SK-N-SH (cell line): ENCODE data around the gene RETSAT. TPM values are rescaled to one million over a fixed set of nuclear protein-coding genes. Genes with fewer than 3 reads are reported as not detected.

Experiments used
- polyA plus RNA-seq, 3 experiments: library from polyadenylated mRNA; depleted of rRNA; stranded (reverse); fragments of >200 nt; gene quantifications; 2 replicates each; pipeline ENCODE4 v1.2.3, GENCODE V29; 2012
- small RNA-seq, 7 experiments: library from RNA; depleted of rRNA; stranded (forward); fragments of <200 nt; gene quantifications; one replicate each; pipeline ENCODE3, GENCODE V24; 2012

RETSAT gene
- polyA plus RNA-seq, 1 of the 3 experiments (the other 2 are of a cell fraction), result 28.0 TPM

Small RNA genes lying within 50 kb of the gene (small RNA-seq; reads per million reads assigned to genes)
- 0 reads per million in 7 experiments for gene AC062037.1
- 0 reads per million in 7 experiments for gene AC062037.2
- 0 reads per million in 7 experiments for gene RF00019
- gene RN7SL113P, result 0 reads per million in 7 experiments

Other genes starting within 250 kb of the RETSAT start
- 1.6 and 3.7 TPM in 2 replicates for gene TCF7L1, start 221.1 kb downstream of the RETSAT start, polyA plus RNA-seq (2012; rRNA removed)
- 138 and 140 TPM in 2 replicates for gene TGOLN2, start 26.5 kb downstream of the RETSAT start, polyA plus RNA-seq (2012; rRNA removed)
- gene ELMOD3, start 241 bp upstream of the RETSAT start, polyA plus RNA-seq (2012; rRNA removed), result 15.4 and 25.1 TPM in 2 replicates
- gene CAPG, start 55.8 kb upstream of the RETSAT start, polyA plus RNA-seq (2012; rRNA removed), result 1.2 and 1.3 TPM in 2 replicates
- gene SH2D6, start 64.2 kb upstream of the RETSAT start, polyA plus RNA-seq (2012; rRNA removed), result 0.33 and 0.42 TPM in 2 replicates
- 187 and 326 TPM in 2 replicates for gene MAT2A, start 184.6 kb upstream of the RETSAT start, polyA plus RNA-seq (2012; rRNA removed)
- gene GGCX, start 207.0 kb upstream of the RETSAT start, polyA plus RNA-seq (2012; rRNA removed), result 26.5 and 34.5 TPM in 2 replicates
- gene VAMP8, start 223.1 kb upstream of the RETSAT start, polyA plus RNA-seq (2012; rRNA removed), result 0.72 and 1.3 TPM in 2 replicates
- 9.8 and 12.0 TPM in 2 replicates for gene VAMP5, start 229.9 kb upstream of the RETSAT start, polyA plus RNA-seq (2012; rRNA removed)
- 312 and 353 TPM in 2 replicates for gene RNF181, start 241.2 kb upstream of the RETSAT start, polyA plus RNA-seq (2012; rRNA removed)
- gene TMEM150A, start 248.2 kb upstream of the RETSAT start, polyA plus RNA-seq (2012; rRNA removed), result 20.2 TPM in 2 replicates